Astrocyte (in vitro differentiated cells and primary cell): ENCODE data around the gene APC2. TPM values are rescaled to one million over a fixed set of nuclear protein-coding genes. Genes with fewer than 3 reads are reported as not detected.
A peak's percentile ranks its signal among the peaks of the same experiment; 100 is the strongest.

Experiments
- DNase-seq: peaks from one replicate; pipeline ENCODE4 v3.0.0-alpha.2; 2010; ENCODE audit warnings: low read depth
- FAIRE-seq: peaks from 2 replicates; lab custom pipeline; 2011; peaks lifted over from hg19 to GRCh38; lab: Jason Lieb, UNC
- H2AFZ ChIP-seq: 2 replicates; pipeline ENCODE4 v1.6.0; 2012; ENCODE audit warnings: low read depth, low read length, inconsistent platforms
- H3K27ac ChIP-seq: 2 replicates; pipeline ENCODE4 v1.5.1; 2011; ENCODE audit warnings: low read depth, low read length, inconsistent platforms
- H3K27me3 ChIP-seq: 2 replicates; pipeline ENCODE4 v1.6.0; 2011; ENCODE audit warnings: low read length, inconsistent platforms; ENCODE audit not compliant: insufficient read depth
- H3K36me3 ChIP-seq: 2 replicates; pipeline ENCODE4 v1.5.1; 2011; ENCODE audit warnings: low read length, inconsistent platforms; ENCODE audit not compliant: insufficient read depth
- H3K4me1 ChIP-seq: 2 replicates; pipeline ENCODE4 v1.5.1; 2011; ENCODE audit warnings: low read length, inconsistent platforms; ENCODE audit not compliant: insufficient read depth
- H3K4me2 ChIP-seq: 2 replicates; pipeline ENCODE4 v1.6.0; 2012; ENCODE audit warnings: low read length, inconsistent platforms
- H3K4me3 ChIP-seq: 2 replicates; pipeline ENCODE4 v1.5.1; 2011; ENCODE audit warnings: low read depth, mild to moderate bottlenecking, low read length, inconsistent platforms; ENCODE audit not compliant: insufficient read depth
- H3K79me2 ChIP-seq: 2 replicates; pipeline ENCODE4 v1.6.0; 2012; ENCODE audit warnings: mild to moderate bottlenecking, low read length, inconsistent platforms; ENCODE audit not compliant: insufficient read depth
- H3K9ac ChIP-seq: 2 replicates; pipeline ENCODE4 v1.6.0; 2012; ENCODE audit warnings: mild to moderate bottlenecking, low read length, inconsistent platforms
- H3K9me3 ChIP-seq: 2 replicates; pipeline ENCODE4 v1.5.1; 2012; ENCODE audit warnings: low read depth, mild to moderate bottlenecking, low read length, inconsistent platforms; ENCODE audit not compliant: insufficient read depth
- H4K20me1 ChIP-seq: 2 replicates; pipeline ENCODE4 v1.6.0; 2012; ENCODE audit warnings: low read length, inconsistent platforms; ENCODE audit not compliant: insufficient read depth
- H3K27ac Mint-ChIP-seq: one replicate; pipeline ENCODE4 v1.8.0; 2021; ENCODE audit warnings: mild to moderate bottlenecking, mixed read lengths; ENCODE audit not compliant: unreplicated experiment
- H3K27me3 Mint-ChIP-seq: one replicate; pipeline ENCODE4 v1.8.0; 2021; ENCODE audit warnings: low read depth, mixed read lengths; ENCODE audit not compliant: unreplicated experiment
- H3K36me3 Mint-ChIP-seq: one replicate; pipeline ENCODE4 v1.8.0; 2021; ENCODE audit warnings: low read depth, mixed read lengths; ENCODE audit not compliant: unreplicated experiment
- H3K4me1 Mint-ChIP-seq: one replicate; pipeline ENCODE4 v1.8.0; 2021; ENCODE audit warnings: low read depth, mixed read lengths; ENCODE audit not compliant: unreplicated experiment
- H3K4me3 Mint-ChIP-seq: one replicate; pipeline ENCODE4 v1.8.0; 2021; ENCODE audit warnings: mild to moderate bottlenecking, moderate library complexity, mixed read lengths; ENCODE audit not compliant: unreplicated experiment
- H3K9me3 Mint-ChIP-seq: one replicate; pipeline ENCODE4 v1.8.0; 2021; ENCODE audit warnings: mild to moderate bottlenecking, mixed read lengths; ENCODE audit not compliant: unreplicated experiment
- CTCF ChIP-seq: IDR thresholded peaks from 2 replicates; pipeline ENCODE4 v1.5.1; 2011; ENCODE audit warnings: low read depth, mild to moderate bottlenecking, inconsistent platforms, low read length, moderate library complexity; ENCODE audit not compliant: insufficient read depth
- EZH2 ChIP-seq: IDR thresholded peaks from 2 replicates; pipeline ENCODE4 v1.6.1; 2012; ENCODE audit warnings: mild to moderate bottlenecking, low read length, inconsistent platforms; ENCODE audit not compliant: insufficient read depth
- total RNA-seq: library from RNA; stranded (reverse); gene quantifications from 2 replicates; pipeline ENCODE4 v1.2.1, GENCODE V29; 2021

APC2 gene
- total RNA-seq, 1 donor from 2014 or later: 7.1 TPM

GRCh38 chr19:1421218-1421957 is 28.5 kb upstream of the APC2 start:
- Histone ChIP-seq H3K4me2 (no peak overlapping the region), H3K4me1 (peaks cover 28% of the 10 kb centered on the region), H3K79me2 (peaks cover 95% of the 10 kb centered on the region), H4K20me1 (peaks cover 95% of the 10 kb centered on the region), H3K27me3 (no peaks in the 10 kb centered on the region), H3K9me3 (no peaks in the 10 kb centered on the region), H3K27ac (no peak overlapping the region), H3K36me3 (peaks cover 29% of the 10 kb centered on the region), H2AFZ (no peak overlapping the region), H3K4me3 (no peak overlapping the region), H3K9ac (no peak overlapping the region)
- peak overlapping the region; percentile 47 for H3K27ac Mint-ChIP-seq
- FAIRE-seq (no peak), DNase-seq (no peak)
- H3K36me3 Mint-ChIP-seq: peaks cover 3% of the 10 kb centered on the region
- TF ChIP-seq CTCF: no peak
- no peak for TF ChIP-seq EZH2
- peaks cover 16% of the 10 kb centered on the region for H3K4me1 Mint-ChIP-seq
- H3K27me3 Mint-ChIP-seq: no peaks in the 10 kb centered on the region
- no peak overlapping the region for H3K4me3 Mint-ChIP-seq
- no peaks in the 10 kb centered on the region for H3K9me3 Mint-ChIP-seq

- H2AFZ ChIP-seq: no peak overlapping the region
- no peak overlapping the region for H3K4me2 ChIP-seq
- FAIRE-seq (no peak), DNase-seq (no peak)
- peaks cover 95% of the 10 kb centered on the region for H4K20me1 ChIP-seq
- no peak overlapping the region for H3K27ac ChIP-seq
- Mint-ChIP-seq H3K9me3 (no peaks in the 10 kb centered on the region), H3K27me3 (no peaks in the 10 kb centered on the region), H3K4me1 (peaks cover 10% of the 10 kb centered on the region), H3K36me3 (peaks cover 3% of the 10 kb centered on the region), H3K4me3 (no peak overlapping the region), H3K27ac (no peak overlapping the region)
- peaks cover 22% of the 10 kb centered on the region for H3K4me1 ChIP-seq
- no peaks in the 10 kb centered on the region for H3K9me3 ChIP-seq
- H3K36me3 ChIP-seq: peaks cover 29% of the 10 kb centered on the region
- peaks cover 95% of the 10 kb centered on the region for H3K79me2 ChIP-seq
- H3K4me3 ChIP-seq: no peak overlapping the region
- H3K27me3 ChIP-seq: no peaks in the 10 kb centered on the region
- no peak overlapping the region for H3K9ac ChIP-seq
- TF ChIP-seq CTCF (no peak), EZH2 (no peak)
These were observed 28.0 kb upstream of the APC2 start for GRCh38 chr19:1421958-1422305.

- H3K4me1 Mint-ChIP-seq: peaks cover 6% of the 10 kb centered on the region
- Histone ChIP-seq H3K9ac (no peak overlapping the region), H2AFZ (no peak overlapping the region), H4K20me1 (peaks cover 95% of the 10 kb centered on the region), H3K79me2 (peaks cover 95% of the 10 kb centered on the region), H3K4me3 (no peak overlapping the region), H3K4me1 (peaks cover 18% of the 10 kb centered on the region), H3K27ac (no peak overlapping the region), H3K27me3 (no peaks in the 10 kb centered on the region), H3K4me2 (no peak overlapping the region), H3K36me3 (peaks cover 29% of the 10 kb centered on the region), H3K9me3 (no peaks in the 10 kb centered on the region)
- no peak overlapping the region for H3K27ac Mint-ChIP-seq
- H3K4me3 Mint-ChIP-seq: no peak overlapping the region
- FAIRE-seq: no peak
- no peak for DNase-seq
- peaks cover 3% of the 10 kb centered on the region for H3K36me3 Mint-ChIP-seq
- TF ChIP-seq EZH2 (no peak), CTCF (no peak)
- H3K9me3 Mint-ChIP-seq: no peaks in the 10 kb centered on the region
- H3K27me3 Mint-ChIP-seq: no peaks in the 10 kb centered on the region
These were observed 27.6 kb upstream of the APC2 start for GRCh38 chr19:1422360-1422759.
